ENCODE results near the gene TMEM63B.

The TMEM63B gene

DNA sequence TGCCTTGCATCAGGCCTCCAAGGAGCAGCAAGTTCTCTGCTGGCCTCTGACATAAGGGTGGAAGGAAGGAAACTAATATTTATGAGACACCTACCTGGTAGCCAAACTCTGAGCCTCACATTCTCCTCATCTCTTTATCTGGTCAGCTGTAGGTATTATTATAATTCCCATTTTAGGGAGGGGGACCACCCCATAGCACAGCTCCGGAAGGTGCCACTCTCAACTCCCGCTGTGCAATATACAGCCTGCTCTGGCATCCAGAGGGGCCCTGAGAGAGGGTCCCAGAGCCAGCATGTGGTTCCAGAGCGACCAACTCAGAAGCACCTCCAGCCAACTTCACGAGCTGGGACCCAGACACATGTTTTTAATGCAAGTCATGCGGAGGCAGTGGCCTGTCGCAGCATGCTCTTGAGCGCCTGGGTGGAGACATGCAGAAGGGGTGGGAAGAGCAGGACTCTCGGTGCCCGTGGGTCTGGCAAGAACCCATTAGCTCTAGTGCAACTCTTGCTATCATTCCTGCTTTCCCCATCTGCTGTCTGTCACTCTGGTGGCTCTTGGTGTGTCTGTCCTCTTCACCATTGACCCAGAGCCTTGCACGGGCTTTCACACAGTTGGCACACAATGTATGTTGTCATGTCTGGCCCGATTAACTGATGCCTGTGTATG lies 74.4 kb downstream of the TMEM63B start:
- no peak for FAIRE-seq
- no peak for TF ChIP-seq POLR2A (IDR thresholded peaks at IDR 0.05; ENCODE audit: low read depth, low read length)
- DNase-seq (ENCODE audit: insufficient read length, low spot score): peak; percentile 1

DNA sequence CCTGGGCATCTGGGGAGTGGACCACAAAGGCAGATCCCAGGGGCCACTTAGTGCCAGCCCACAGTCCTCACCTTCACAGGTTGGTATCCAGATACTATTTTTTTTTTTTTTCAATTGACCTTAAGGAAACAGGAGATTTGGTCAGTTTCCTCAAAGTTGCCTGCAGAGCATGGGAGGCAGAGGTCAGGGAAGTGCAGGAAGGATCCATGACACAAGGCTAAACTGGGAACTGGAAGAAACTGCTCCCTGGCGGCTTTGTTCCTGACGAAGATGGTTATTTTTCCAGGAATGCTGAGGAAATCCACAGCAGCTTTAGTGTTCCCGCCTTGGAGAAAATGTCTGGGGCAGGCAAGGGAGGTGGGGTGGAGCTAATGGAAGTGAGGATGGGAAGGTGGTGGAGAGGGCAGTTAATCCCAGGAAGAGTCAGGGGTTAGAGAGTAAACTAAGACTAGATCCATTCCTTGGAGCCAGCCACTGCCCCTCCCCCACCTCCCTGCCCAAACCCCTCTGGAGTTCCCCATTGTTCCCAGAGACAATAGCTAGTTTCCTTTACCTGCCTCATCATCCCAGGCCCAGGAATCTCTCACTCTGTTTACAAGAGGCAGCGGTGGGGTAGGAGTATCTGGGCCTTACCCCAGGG lies 75.1 kb downstream of the TMEM63B start:
- no peak for FAIRE-seq

DNA sequence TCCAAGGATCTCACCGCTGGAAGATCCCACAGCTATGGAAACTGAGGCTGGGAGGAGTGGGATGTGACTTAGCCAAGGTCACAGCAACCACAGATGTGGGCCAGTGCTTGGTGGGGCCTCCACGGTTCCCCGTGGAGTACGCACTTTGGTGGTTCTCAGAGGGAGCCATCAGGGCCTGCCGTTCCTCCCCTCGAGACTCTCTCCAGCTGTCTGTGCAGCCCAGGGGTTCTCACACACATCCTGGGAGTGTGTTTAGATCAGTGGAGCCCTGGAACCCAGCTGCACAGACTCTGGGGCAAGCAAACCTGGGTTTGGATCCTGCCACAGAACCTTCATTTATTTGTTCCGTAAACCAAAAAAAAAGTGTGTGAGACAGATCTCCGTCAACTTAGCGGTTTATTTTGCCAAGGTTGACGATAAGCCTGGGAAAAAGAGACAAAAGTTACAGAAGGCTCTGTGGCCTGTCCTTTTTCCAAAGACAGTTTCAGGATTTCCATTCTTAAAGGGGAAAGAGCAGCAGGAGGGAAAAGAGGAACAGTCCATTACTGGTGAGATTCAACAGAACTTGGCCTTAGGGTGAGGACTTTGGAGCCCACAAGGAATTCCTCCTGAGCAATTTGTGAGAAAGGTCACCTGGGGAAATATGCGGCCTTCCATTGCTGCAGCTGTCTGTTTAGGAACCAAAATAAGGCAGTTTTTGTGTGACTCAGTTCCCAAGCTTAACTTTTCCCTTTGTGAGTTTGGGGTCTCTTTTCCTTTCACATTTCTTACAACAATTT lies 75.8 kb downstream of the TMEM63B start:
- TF ChIP-seq POLR2A (IDR thresholded peaks at IDR 0.05; ENCODE audit: low read depth, low read length): no peak
- FAIRE-seq: no peak
- DNase-seq (ENCODE audit: insufficient read length, low spot score): peak; percentile 1

More for the DNA sequence above, 75.1 kb downstream of the TMEM63B start:
- DNase-seq (ENCODE audit: insufficient read length, low spot score): peak; percentile 0
- TF ChIP-seq POLR2A (IDR thresholded peaks at IDR 0.05; ENCODE audit: low read depth, low read length): no peak

DNA sequence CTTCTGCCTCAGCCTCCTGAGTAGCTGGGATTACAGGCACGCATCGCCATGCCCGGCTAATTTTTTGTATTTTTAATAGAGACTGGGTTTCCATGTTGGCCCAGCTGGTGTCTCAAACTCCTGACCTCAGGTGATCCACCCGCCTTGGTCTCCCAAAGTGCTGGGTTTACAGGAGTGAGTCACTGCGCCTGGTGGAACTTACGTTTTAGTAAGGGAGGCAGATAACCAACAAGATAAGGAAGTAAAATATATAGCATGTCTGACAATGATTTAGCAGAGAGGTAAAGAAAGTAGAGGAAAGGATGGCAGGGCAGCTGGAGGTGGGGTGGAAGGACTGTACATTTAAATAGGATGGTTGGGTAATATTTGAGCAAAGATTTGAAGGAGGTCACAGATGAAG lies 76.6 kb downstream of the TMEM63B start:
- FAIRE-seq (no peak), DNase-seq (ENCODE audit: insufficient read length, low spot score) (no peak)
- no peak for TF ChIP-seq POLR2A (IDR thresholded peaks at IDR 0.05; ENCODE audit: low read depth, low read length)
